Skeletal muscle tissue (tissue), 5 donors: Measurements from ENCODE around the gene CLEC3B. TPM values are rescaled to one million over a fixed set of nuclear protein-coding genes. Genes with fewer than 3 reads are reported as not detected.

Source experiments
- H3K27ac ChIP-seq: one replicate; pipeline ENCODE4 v1.7.0; 2013; ENCODE audit warnings: mild to moderate bottlenecking, low read depth, low read length, inconsistent platforms
- H3K27me3 ChIP-seq, 3 donors: one replicate each; pipeline ENCODE4 v1.7.0; 2013; ENCODE audit warnings: low read length in 3 of 3; ENCODE audit not compliant: control insufficient read depth in 3 of 3, insufficient read depth in 3 of 3
- H3K36me3 ChIP-seq, 3 donors: one replicate each; pipeline ENCODE4 v1.7.0; 2013; ENCODE audit warnings: low read length in 3 of 3; ENCODE audit not compliant: control insufficient read depth in 3 of 3, insufficient read depth in 3 of 3
- H3K4me1 ChIP-seq, 3 donors: one replicate each; pipeline ENCODE4 v1.7.0; 2013; ENCODE audit warnings: low read length in 3 of 3, mild to moderate bottlenecking in 3 of 3; ENCODE audit not compliant: control insufficient read depth in 3 of 3, insufficient read depth in 3 of 3
- H3K4me3 ChIP-seq, 3 donors: one replicate each; pipeline ENCODE4 v1.7.0; 2013; ENCODE audit warnings: low read length in 3 of 3
- H3K9ac ChIP-seq, 3 donors: one replicate each; pipeline ENCODE4 v1.7.0; 2013; ENCODE audit warnings: low read length in 3 of 3, mild to moderate bottlenecking in 3 of 3, moderate library complexity in 2 of 3, low read depth in 1 of 3
- H3K9me3 ChIP-seq, 3 donors: one replicate each; pipeline ENCODE4 v1.7.0; 2013; ENCODE audit warnings: low read length in 3 of 3; ENCODE audit not compliant: control insufficient read depth in 3 of 3
- small RNA-seq: library from RNA; depleted of rRNA; stranded (forward); fragments of <200 nt; gene quantifications from one replicate; pipeline ENCODE3, GENCODE V24; 2014
- total RNA-seq: library from RNA; depleted of rRNA; stranded (reverse); fragments of >200 nt; gene quantifications from one replicate; pipeline ENCODE4 v1.2.3, GENCODE V29; 2014
- donor health status: Osteomylitis.

The CLEC3B gene
- total RNA-seq, 1 donor from 2014 or later: 129 TPM

DNA sequence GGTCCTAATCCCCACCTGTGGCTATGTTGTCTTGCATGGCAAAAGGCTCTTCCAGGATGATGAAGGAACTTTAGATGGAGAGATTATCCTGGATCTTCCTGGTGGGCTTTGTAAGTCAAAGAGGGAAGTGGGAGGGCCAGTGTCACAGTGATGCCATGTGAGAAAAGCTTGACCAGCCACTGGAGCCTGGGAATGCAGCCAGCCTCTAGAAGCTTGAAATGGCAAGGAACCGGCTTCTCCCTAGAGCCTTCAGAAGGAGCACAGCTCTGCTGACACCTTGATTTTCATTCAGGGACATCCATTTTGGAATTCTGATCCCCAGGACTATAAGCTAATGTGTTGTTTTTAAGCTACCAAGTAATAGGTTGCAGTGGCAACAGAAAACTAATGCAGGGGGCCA is 58.3 kb downstream of the CLEC3B start:
- no peaks in the 10 kb centered on the region for H3K36me3 ChIP-seq
- H3K27ac ChIP-seq: no peak overlapping the region
- no peak overlapping the region for H3K4me3 ChIP-seq
- peaks cover 0 to 3% (median 0%) of the 10 kb centered on the region in 3 donors for H3K4me1 ChIP-seq
- H3K27me3 ChIP-seq: no peaks in the 10 kb centered on the region
- no peaks in the 10 kb centered on the region for H3K9me3 ChIP-seq
- H3K9ac ChIP-seq: no peak overlapping the region

DNA sequence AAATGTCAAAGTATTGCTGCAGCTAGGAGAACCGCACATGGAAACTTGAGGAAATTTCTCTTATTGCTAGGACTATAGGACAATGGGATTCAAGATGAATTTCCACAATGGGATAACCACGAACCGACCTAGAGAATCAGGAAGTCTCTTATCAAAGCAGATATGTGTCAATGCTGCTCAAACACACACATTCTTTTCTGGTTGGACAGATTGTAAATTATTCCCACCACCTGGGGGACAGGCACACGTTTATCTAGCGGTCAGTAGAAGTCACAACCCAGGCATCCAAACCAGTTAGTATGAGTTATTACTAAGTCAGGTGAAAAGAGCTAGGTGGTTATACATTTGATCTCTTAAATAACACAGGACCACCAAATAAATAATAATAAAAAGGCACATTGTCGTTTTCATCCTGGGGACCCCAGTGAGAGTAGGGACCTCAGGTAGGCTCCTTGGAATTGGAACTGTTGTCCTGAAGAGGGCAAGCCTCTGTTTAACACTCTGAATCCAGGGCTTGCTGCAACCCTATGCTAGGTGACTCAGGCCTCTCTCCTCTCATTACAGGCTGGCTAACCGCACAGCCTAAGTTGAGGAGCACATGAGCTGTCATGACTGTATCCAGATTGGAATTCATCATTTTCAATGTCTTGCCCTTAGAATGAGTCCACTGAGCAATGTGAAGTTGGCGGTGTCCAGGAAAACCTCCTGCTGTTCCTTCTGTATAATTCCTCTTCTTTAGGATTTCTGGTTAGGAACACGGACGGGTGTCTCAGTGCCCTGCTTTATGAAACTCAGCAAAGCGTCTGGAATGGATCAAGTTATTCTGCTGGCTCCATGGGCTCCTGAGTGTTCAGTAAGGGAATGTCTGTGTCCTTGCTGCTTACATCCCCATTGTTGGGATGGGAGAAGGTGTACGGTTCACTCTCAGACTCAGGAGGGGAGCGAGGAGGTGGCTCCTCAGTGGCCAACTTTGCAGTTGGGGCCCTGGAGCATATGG is 59.0 kb downstream of the CLEC3B start:
- Histone ChIP-seq H3K9ac (no peak overlapping the region), H3K27ac (no peak overlapping the region), H3K4me3 (no peak overlapping the region), H3K9me3 (no peaks in the 10 kb centered on the region), H3K27me3 (no peaks in the 10 kb centered on the region), H3K4me1 (peaks cover 0 to 3% (median 0%) of the 10 kb centered on the region in 3 donors), H3K36me3 (no peaks in the 10 kb centered on the region)

Small RNA genes lying within 50 kb of the gene (small RNA-seq; reads per million reads assigned to genes)
- gene RNU5B-3P: 0.63 reads per million, percentile 68 among the genes with 10 or more reads in this experiment

Other genes with a start within 250 kb of the CLEC3B start
- 7.3 TPM for gene TMEM42, start 164.4 kb upstream of the CLEC3B start, total RNA-seq
- not detected for gene TGM4, start 151.7 kb upstream of the CLEC3B start, total RNA-seq
- 25.6 TPM for gene ZDHHC3, start 50.1 kb upstream of the CLEC3B start, total RNA-seq
- gene EXOSC7, start 50.1 kb upstream of the CLEC3B start, total RNA-seq: 36.0 TPM
- gene CDCP1, start 120.1 kb downstream of the CLEC3B start, total RNA-seq: under 0.01 TPM
- 0.52 TPM for gene TMEM158, start 200.0 kb downstream of the CLEC3B start, total RNA-seq